HT-29 (cell line): ENCODE data around the gene PTPRN2. TPM values are rescaled to one million over a fixed set of nuclear protein-coding genes. Genes with fewer than 3 reads are reported as not detected.
"Not testable (repeated sequence)": the region's sequence is repeated elsewhere in the genome, so short reads cannot be mapped to it uniquely, and the experiment has no call there.

Source experiments
- DNase-seq: peaks from one replicate; pipeline ENCODE4 v3.0.0-alpha.2; 2015; ENCODE audit warnings: low spot score
- total RNA-seq: library from RNA; depleted of rRNA; stranded (reverse); fragments of >200 nt; shearing (Covaris generic); gene quantifications from 2 replicates; pipeline ENCODE4 v1.2.3, GENCODE V29; 2014

Gene PTPRN2
- total RNA-seq, 1 experiment from 2014 or later: 1.7 TPM

DNA sequence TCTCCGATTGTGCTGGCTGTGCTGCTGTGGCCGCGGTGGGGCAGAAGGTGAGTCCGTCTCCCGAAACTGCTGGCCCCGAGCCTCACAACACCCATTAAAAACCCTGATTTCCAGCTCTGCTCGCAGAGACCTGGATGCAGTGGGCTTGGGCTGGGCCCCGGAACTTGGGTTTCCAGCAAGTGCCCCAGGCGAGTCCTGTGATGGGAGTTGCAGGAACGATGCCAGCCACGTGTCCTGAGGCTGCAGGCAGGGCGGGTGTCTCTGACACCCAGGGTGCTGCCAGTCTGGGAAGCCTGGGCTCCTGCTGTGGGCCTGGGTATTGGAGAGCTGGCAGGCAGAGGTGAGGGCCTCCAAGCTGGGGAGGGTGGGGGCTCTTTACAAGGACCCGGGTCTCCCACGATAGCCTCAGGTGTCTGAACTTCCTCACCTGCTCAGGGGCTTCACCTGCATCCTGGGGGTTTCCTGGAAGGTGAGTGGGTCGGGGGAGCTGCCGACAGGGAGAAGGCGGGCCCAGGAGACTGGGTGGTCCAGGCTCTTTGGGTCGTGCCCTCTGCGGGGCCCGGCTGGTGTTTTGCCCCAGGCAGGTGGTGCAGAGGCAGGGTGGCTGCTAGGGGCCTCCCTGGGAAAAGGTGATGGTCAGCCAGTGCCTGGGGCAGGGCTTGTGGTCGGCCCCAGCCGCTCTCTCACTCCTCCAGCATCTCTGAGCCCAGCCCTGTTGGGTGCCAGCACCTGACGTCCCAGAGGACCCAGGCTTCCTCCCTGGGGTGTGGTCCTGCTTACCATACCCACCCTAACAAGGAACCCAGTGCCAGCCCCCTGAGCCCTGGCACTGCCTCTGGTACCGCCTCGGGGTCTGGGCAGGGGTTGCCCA, 1070.5 kb downstream of the PTPRN2 start:
- no peak for DNase-seq

- DNase-seq: no peak
Observed at GRCh38 chr7:157516311-157516710, 1071.3 kb downstream of the PTPRN2 start.

DNA sequence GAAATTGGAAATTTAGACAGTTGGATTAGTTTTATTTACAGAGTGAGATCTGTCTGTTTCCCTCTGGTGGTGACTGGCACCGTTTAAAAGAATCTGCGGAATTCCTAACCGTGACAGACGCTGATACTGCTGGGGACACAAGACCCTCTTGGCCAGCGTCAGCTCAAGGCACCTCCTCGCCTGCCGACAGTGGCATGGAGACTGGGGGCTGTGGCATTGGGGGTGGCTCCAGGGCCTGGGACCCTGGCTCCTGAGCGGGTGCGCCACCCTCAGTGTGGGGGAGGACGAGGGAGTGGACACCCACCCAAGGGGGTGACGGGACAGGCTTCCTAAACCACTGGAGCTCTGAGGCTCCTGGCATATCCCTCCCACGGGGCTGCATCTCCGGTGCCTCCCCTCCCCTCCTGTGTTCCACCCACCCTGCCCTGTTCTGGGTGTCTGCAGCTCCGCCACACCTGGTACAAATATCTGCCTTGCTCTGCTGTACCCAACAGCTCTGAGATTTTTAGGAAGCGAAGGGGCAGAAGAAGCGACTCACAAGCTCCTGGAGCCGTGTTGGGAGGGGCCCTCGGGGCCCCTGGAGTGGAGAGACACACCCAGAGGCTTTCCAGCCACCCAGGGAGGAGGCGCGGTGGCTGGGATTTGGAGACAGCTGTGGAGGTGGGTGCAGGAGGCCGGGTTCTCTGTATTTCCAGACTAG, 1072.1 kb downstream of the PTPRN2 start:
- DNase-seq: no peak

DNA sequence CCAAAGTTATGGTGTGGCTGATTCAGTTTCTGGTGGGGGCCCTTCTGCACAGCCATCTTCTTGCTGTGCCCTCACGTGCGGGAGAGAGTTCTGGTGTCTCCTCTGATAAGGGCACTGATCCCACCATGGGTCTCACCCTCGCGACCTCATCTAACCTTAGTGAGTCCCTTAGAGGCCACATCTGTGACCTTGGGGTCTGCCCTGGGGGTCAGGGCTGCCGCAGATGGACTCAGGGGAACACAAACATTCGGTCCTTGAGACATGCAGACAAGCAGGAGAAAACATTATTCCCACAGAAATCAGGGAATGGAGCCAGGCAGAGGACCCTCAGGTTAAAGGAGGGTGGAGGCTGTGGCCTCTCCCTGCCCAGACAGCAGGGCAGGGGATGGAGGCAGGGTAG, 1072.9 kb downstream of the PTPRN2 start:
- no peak for DNase-seq

- no peak for DNase-seq
Observed at GRCh38 chr7:157514306-157514705, 1073.3 kb downstream of the PTPRN2 start.

- DNase-seq: no peak
Observed at GRCh38 chr7:157513682-157514081, 1073.9 kb downstream of the PTPRN2 start.

DNA sequence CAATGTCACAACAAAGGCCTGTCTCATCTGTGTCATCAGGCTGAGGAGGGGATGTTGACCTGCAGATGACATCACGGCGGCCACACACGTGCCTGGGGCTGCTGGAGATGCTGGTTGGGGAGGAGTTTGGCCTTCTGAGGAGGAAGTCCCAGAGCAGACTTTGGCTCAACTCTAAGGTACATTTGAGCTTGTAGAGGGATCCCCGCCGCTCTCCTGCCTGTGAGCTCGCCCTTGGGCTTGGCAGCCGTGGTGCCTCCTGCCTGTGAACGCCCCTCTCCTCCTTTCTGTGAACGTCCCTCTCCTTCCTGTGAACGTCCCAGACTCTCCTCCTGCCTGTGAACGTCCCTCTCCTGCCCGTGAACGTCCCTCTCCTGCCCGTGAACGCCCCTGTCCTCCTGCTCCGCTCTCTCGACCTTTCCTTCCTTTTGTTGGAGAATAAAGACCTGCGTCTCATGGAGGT, 1074.4 kb downstream of the PTPRN2 start:
- no peak for DNase-seq

- DNase-seq: no peak
Observed at GRCh38 chr7:157509226-157509625, 1078.4 kb downstream of the PTPRN2 start.

GRCh38 chr7:157508477-157508881, 1079.1 kb downstream of the PTPRN2 start:
- DNase-seq: no peak

GRCh38 chr7:157507987-157508386, 1079.6 kb downstream of the PTPRN2 start:
- DNase-seq: no peak

GRCh38 chr7:157506268-157506667, 1081.4 kb downstream of the PTPRN2 start:
- no peak for DNase-seq

DNA sequence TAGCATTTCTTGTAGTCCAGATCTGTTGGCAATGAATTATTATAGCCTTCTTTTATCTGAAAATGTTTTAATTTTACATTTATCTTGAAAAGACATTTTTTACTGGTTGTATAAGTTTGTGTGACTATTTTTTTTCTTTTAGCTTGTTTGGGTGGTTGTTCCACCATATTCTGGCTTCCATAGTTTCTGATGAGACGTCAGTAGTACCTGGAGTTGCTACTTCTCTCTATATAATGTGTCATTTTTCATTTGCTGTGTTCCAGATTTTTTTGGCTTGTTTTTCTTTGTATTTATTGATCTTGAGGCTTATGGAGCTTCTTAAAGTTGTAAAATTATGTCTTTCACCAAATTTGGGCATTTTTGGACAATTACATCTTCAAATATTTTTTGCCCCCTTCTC, 1082.0 kb downstream of the PTPRN2 start:
- no peak for DNase-seq

DNA sequence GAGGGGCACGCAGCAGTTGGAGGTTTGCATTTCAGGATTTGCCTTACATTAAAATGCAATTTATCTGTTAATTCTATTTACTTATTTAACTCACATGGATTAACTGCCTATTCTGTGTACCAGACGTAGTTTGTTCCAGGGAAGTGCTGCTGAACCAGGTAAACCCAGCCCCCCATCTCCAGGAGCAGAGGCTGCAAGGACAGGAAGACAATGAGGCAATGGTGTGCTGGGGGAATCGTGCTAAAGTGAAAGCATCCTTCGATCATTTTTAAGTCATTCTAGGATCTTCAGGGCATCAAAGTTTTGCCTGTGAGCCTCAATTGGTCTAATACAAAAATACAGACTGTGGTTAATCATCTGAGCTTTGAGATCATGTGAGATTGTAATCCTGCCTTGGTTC, 1084.4 kb downstream of the PTPRN2 start:
- no peak for DNase-seq

- no peak for DNase-seq
Observed at GRCh38 chr7:157502701-157503111, 1084.9 kb downstream of the PTPRN2 start.

DNA sequence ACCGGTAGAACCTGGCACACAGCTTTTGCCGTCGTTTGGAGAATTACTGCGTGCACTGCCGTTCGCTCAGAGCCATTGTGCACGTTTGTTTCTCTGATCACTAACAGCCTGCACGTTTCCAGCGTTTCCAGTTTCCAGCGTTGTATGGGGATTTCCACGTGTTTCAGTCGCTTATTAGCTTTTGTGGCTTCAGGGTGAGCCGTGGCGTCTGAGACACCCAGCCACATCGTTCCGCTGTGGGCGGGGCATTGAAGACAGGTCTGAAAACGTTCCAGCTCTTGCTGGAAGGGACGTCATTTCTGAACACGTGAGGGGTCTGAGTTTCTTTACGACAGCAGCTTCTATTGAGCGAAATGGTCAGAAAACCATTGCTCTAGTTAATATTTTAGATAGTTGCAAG, 1086.0 kb downstream of the PTPRN2 start:
- no peak for DNase-seq

GRCh38 chr7:157500989-157501540, 1086.6 kb downstream of the PTPRN2 start:
- DNase-seq: not testable (repeated sequence)

- no peak for DNase-seq
Observed at GRCh38 chr7:157500171-157500960, 1087.3 kb downstream of the PTPRN2 start.

DNA sequence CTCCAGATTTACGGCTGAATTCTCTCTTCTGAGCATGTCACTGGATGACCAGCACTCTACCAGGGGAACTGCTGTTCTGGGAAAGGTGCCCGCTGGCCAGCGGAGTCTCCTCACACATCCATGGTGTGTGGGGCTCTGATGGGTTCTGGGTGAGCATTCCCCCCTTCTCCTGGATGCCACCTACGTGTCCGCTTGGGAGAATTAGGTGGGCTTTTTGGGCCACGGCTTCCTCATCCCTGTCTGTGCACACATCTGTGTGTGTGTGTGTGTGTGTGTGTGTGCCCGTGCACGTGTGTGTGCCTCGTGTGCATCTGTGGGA, 1087.8 kb downstream of the PTPRN2 start:
- no peak for DNase-seq

GRCh38 chr7:157499121-157499834, 1088.3 kb downstream of the PTPRN2 start:
- DNase-seq: no peak

- DNase-seq: no peak
Observed at GRCh38 chr7:157498657-157499056, 1089.0 kb downstream of the PTPRN2 start.
